ENCODE measurements around the gene CHTF18. TPM values are rescaled to one million over a fixed set of nuclear protein-coding genes. Genes with fewer than 3 reads are reported as not detected.

CHTF18 gene
- total RNA-seq, 1 experiment from 2014 or later, result 120 TPM

- no CpG with 5 or more reads among the region's 8 CpGs for WGBS (ENCODE audit: extremely low coverage, insufficient read length, low lambda C conversion rate)
- no peak overlapping the region for H3K9ac ChIP-seq (ENCODE audit: extremely low read depth, insufficient read length, low read length)
- no peaks in the 10 kb centered on the region for H3K79me2 ChIP-seq (ENCODE audit: insufficient read depth, low read length)
- no peak for TF ChIP-seq CTCF (conservative IDR thresholded peaks at IDR 0.05)
- no peaks in the 10 kb centered on the region for H4K20me1 ChIP-seq (ENCODE audit: control insufficient read depth, insufficient read depth, insufficient read length)
- no peak overlapping the region for H2AFZ ChIP-seq (ENCODE audit: low read length)
- no peak overlapping the region for H2BK20ac ChIP-seq (ENCODE audit: low read depth, low read length, poor library complexity, severe bottlenecking)
- H2AK5ac ChIP-seq (ENCODE audit: insufficient read length, low read length), result no peak overlapping the region
- H3T11ph ChIP-seq (ENCODE audit: low read length), result no peak overlapping the region
- no peak overlapping the region for H3K27ac ChIP-seq (ENCODE audit: insufficient read length, low read depth, low read length)
- no peak overlapping the region for H4K8ac ChIP-seq (replicated peaks; ENCODE audit: insufficient read length, low read depth, low read length)
- H2BK15ac ChIP-seq (ENCODE audit: low read depth, low read length), result no peak overlapping the region
- no peak overlapping the region for H3K23ac ChIP-seq (ENCODE audit: insufficient read length, low read depth, low read length)
- H3K14ac ChIP-seq (ENCODE audit: insufficient read depth, low read length), result no peak overlapping the region
- no peak overlapping the region for H4K91ac ChIP-seq (ENCODE audit: insufficient read length, low read depth, low read length)
- H3K79me1 ChIP-seq (ENCODE audit: insufficient read depth, low read depth, low read length, poor library complexity, severe bottlenecking), result no peaks in the 10 kb centered on the region
- no peak overlapping the region for H3K4me2 ChIP-seq (ENCODE audit: insufficient read depth, insufficient read length, low read length)
- H3K4me3 Mint-ChIP-seq, result no peak overlapping the region
- H3K56ac ChIP-seq (ENCODE audit: insufficient read length, low read depth, low read length), result no peak overlapping the region
- H3K9me3 Mint-ChIP-seq, result peaks cover 0 to 4% of the 10 kb centered on the region in 2 experiments; a peak in 1 of 5 replicates
- H3K36me3 Mint-ChIP-seq (ENCODE audit: insufficient read depth in 1 of 3, low read depth in 3 of 3), result no peaks in the 10 kb centered on the region
- H2BK5ac ChIP-seq (ENCODE audit: insufficient read length, low read length), result no peak overlapping the region
- no peak overlapping the region for H4K5ac ChIP-seq (ENCODE audit: insufficient read length, low read depth, low read length)
- peaks cover 10 to 16% of the 10 kb centered on the region in 2 experiments for H3K4me1 Mint-ChIP-seq
- no peak overlapping the region for H3K4ac ChIP-seq (ENCODE audit: low read depth, low read length)
- H2BK120ac ChIP-seq (ENCODE audit: low read depth, low read length, poor library complexity, severe bottlenecking), result no peak overlapping the region
- H3K23me2 ChIP-seq (ENCODE audit: insufficient read length, low read depth, low read length, poor library complexity, severe bottlenecking), result peaks cover 4% of the 10 kb centered on the region
- no peaks in the 10 kb centered on the region for H3K4me1 ChIP-seq (ENCODE audit: insufficient read depth, low read length)
- H3K9me3 ChIP-seq (ENCODE audit: control insufficient read depth, low read depth, low read length), result no peaks in the 10 kb centered on the region
- DNase-seq, result no peak
- no peak overlapping the region for H3K27ac Mint-ChIP-seq
- H3K27me3 Mint-ChIP-seq (ENCODE audit: low read depth), result peaks cover 13% of the 10 kb centered on the region
- H3K27me3 ChIP-seq (ENCODE audit: insufficient read depth, low read length), result no peaks in the 10 kb centered on the region; the same call in 1 of the 2 replicates
- no peak overlapping the region for H2BK12ac ChIP-seq (ENCODE audit: insufficient read length, low read depth, low read length)
- H3K18ac ChIP-seq (ENCODE audit: insufficient read length, low read depth, low read length), result no peak overlapping the region
Measured at GRCh38 chr16:818132-818531, 29.7 kb downstream of the CHTF18 start.
